ENCODE measurements around the gene LIF.

The LIF gene

DNA sequence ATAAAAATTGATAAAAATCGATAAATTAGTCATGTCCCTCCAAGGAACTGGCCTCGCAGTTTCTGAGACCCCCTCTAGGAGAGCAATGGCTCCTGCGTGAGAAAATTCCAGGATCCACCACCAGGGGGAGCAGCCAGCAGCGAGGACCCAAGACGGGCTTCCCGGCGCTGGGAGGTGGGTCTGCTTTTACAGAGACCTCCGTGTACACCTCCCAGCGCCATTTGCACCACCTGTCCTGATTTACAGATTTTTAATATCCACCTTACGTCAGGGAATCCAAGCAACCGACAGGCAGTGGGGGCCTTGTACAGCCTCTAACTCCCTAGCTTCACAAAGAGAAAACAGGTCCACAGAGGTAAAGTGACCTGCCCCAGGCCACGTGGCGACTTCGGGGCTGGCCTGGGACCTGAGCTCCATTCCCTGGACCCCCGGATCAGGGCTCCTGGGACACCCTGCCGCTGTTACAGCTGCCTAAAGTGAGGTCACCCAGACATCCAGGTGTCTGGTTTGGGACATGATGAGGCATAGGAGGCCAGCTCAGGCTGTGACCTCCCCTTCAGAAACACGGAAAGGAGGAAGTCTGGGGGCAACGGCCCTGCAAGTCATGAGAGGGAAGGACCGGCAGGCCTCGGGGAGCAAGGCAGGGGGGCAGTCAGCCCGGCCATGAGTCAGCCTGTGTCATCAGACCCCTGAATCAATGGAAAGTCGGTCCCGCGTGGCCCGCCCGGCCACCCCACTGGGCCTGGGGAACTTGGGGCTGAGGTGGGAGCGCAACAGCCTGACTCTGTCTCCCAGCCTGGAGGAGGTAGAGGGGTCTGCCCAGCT lies 16.6 kb upstream of the LIF start:
- peak; percentile 88 to 90 for DNase-seq

- no peak for DNase-seq
Measured at GRCh38 chr22:30262112-30262511, 15.6 kb upstream of the LIF start.

GRCh38 chr22:30261134-30261533 lies 14.6 kb upstream of the LIF start:
- DNase-seq: no peak

DNA sequence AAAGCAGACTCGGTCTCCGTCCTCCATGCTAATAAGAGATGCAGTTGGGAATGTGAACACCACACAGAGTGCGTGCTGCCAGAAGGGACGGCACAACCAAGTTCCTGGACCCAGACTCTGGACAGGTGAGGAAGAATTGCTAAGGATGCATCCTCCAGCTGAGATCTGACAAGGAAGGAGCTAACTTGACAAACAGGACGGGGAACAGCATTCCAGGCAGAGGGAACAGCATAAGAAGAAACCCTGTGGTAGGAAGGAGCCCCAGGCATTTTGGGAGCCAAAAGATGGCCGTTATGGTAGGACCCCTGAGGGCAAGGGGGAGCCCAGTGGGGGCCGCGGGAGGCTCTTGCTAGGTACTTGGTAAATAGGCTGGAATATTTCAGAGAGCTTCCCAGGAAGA lies 14.1 kb upstream of the LIF start:
- no peak for DNase-seq

DNA sequence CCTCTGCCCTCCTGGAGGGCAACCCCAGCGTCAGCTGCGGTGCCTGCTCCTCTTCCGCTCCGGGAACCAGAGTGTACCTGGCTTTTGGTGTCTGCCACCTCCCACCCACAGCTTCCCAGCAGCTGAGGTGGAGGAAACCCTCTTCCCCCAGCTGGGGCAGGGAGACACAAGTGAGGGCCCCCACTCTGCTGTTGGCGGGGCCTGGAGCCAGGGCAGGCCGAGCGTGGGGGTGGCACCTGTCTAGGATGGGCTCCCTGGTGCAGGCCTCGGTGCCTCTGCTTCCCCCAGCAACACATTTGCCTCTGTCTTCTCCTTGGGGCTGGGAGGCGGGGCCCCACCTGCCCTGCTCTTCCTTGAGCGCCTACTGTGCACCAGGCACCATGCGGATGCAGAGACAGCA lies 13.7 kb upstream of the LIF start:
- no peak for DNase-seq

DNA sequence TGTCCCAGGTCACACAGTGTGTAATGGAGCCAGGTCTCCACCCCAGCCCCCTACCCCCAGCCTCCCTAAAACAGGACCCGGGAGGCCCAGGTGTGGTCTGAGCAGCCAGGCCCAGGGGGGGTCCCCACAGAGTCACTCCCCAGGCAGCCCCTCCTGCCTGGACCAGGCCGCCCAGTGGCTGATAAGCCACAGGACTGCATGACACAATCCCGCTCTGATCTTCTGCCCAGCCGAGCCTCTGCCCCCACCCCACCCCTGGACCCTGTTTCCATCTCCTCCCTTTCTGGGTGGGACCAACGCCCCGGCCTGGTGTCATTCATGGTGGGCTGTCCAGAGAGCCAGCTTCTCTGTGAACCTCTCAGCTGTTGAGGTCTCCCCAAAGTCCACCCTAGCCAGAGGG lies 7.8 kb upstream of the LIF start:
- no peak for DNase-seq

DNA sequence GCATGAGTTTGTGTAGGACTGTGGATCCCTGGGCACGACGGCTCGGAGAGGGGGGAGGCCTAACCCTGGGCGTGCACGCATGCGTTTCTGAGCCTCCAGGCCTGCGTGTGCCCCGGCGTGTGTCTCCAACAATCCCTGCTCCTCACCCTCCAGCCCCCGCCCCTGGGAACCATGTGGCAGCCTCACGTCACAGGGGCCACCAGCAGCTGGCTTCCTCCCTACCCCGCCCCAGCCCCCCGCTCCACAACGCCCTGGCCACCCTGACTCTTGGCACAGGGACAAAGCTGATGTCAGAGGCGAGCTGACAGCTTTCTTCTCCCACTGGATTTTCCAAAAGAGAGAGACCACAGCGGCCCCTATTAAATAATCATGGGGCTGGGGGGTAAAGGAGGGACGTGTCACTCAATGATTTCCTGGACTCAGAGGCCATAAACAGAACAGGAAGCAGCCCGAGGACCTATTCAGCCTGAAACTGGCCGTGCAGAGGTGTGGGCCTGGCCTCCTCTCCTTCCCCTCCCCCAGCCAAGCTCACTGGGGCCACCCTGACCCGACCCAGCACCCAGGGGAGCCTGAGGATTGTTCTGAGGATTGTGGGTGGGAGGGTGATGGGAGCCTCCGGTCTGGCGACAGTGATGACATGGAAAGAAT lies 6.8 kb upstream of the LIF start:
- DNase-seq: no peak

GRCh38 chr22:30252411-30253204 lies 6.0 kb upstream of the LIF start:
- no peak for DNase-seq

GRCh38 chr22:30251711-30252110 lies 5.2 kb upstream of the LIF start:
- no peak for DNase-seq

DNA sequence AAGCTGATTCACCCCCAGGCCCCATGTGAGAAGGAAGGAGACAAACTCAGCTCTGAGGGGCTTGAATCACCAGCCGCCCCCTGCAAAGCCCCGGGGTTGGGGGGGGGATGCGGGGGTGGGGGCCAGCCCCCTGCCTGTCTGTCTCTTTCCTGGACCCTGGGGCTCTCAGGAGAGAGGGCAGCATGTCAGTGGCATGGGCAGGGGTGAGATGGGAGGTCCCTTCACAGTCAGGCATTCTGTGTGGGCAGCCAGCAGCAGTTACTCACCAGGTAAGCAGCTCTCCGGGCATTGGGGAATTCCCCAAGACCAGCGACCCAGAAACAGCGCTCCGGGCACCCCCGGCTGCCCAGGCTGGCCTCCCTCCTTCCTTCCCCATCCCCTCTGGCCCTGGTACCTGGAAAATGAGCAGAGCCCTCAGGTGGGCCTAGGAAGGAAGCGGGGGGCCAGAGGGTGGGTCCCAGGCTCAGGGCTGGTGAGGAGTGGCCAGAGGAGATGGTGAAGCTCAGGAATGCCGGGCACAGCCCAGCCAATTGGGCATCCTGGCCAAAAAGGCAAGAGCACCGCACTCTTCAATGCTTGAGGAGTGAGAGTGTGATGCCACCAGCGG lies 4.2 kb upstream of the LIF start:
- DNase-seq: peak; percentile 66 to 75

GRCh38 chr22:30250039-30250565 lies 3.5 kb upstream of the LIF start:
- no peak for DNase-seq

GRCh38 chr22:30249049-30250038 lies 2.8 kb upstream of the LIF start:
- no peak for DNase-seq

GRCh38 chr22:30248484-30248883 lies 1.9 kb upstream of the LIF start:
- DNase-seq: no peak

GRCh38 chr22:30247974-30248373 lies 1.4 kb upstream of the LIF start:
- DNase-seq: no peak

- no peak for DNase-seq
Measured at GRCh38 chr22:30247561-30247960, 1.0 kb upstream of the LIF start.

GRCh38 chr22:30246814-30247376 lies 336 bp upstream of the LIF start:
- peak; percentile 43 to 54 for DNase-seq

DNA sequence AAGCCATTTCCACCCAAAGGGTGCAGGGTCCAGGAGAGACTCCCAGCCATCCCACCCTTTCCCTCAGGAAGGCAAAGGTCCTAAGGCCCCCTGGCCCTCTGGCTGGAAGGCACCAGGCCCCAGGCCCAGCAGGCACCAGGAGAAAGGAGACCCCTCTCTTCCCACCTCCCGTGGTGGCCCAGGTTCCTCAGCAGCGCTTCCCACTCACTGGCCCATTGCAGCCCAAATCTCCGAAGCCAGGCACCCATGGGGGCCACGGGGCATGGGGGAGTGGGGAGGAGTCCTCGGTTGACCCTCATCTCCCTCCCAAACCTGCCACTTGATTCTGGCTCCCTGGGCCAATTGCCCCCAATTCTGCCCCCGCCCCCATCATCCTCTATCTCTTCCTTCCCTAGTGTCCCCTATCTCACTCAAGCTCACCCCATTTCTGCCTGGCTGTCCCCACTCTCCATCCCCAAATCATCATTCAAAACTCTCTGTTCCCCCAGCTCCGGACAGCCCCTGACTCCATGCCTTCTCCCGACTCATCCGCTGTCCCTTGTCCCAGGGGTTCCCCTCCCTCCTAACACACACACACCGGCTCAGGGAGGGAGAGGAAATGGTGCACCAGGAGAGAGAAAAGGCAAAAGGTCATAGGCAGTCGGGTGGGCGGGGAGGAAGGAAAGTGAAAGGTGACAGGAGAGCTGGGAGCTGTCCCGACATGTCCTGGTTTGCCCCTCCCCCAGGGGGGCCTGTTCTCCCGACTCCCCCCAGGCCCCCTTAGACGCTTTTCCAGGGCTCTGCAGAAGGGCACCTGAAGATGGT lies 1.2 kb downstream of the LIF start:
- peak; percentile 57 to 66 for DNase-seq

GRCh38 chr22:30244641-30245040 lies 1.9 kb downstream of the LIF start:
- no peak for DNase-seq

GRCh38 chr22:30244066-30244465 lies 2.5 kb downstream of the LIF start:
- peak in 1 of 2 experiments; percentile 44 for DNase-seq

- DNase-seq: peak in 1 of 2 experiments; percentile 59
Measured at GRCh38 chr22:30243661-30244060, 2.9 kb downstream of the LIF start.

Measured in activated CD4-positive, alpha-beta T cell treated with anti-CD3 and anti-CD28 coated beads, Interleukin-2, amount 50 U/mL, for 48 hours (primary cell).